Measurements from ENCODE around the gene ELK1. TPM values are rescaled to one million over a fixed set of nuclear protein-coding genes. Genes with fewer than 3 reads are reported as not detected.
"Not testable (repeated sequence)": the region's sequence is repeated elsewhere in the genome, so short reads cannot be mapped to it uniquely, and the experiment has no call there.

The ELK1 gene
- total and polyA plus RNA-seq, 5 experiments from 2014 or later, result 15.2 to 36.4 (median 19.1) TPM

- no peaks in the 10 kb centered on the region for H3K36me3 Mint-ChIP-seq
- H3K4me3 Mint-ChIP-seq, result no peak overlapping the region
- POLR2A ChIA-PET, result interaction anchor here (1.3 kb wide), 1 partner anchor 26 kb away, joined by 12 read pairs; the partner anchor contains the start of gene TIMP1
- H3K9me3 Mint-ChIP-seq, result no peaks in the 10 kb centered on the region
- H3K4me1 Mint-ChIP-seq, result peaks cover 3 to 9% (median 4%) of the 10 kb centered on the region in 4 donors
- peak overlapping the region in 1 of 10 donors; percentile 49 for H3K27ac Mint-ChIP-seq
- DNase-seq, result no peak
- no peaks in the 10 kb centered on the region for H3K27me3 Mint-ChIP-seq
- no peak for ATAC-seq
Observed at GRCh38 chrX:47608130-47608810, 42.1 kb downstream of the ELK1 start.

- Mint-ChIP-seq H3K9me3 (no peaks in the 10 kb centered on the region), H3K27ac (no peak overlapping the region), H3K36me3 (no peaks in the 10 kb centered on the region), H3K27me3 (no peaks in the 10 kb centered on the region), H3K4me3 (no peak overlapping the region), H3K4me1 (peaks cover 3 to 9% (median 4%) of the 10 kb centered on the region in 4 donors)
- POLR2A ChIA-PET, result no interaction called here
- no peak for ATAC-seq
- DNase-seq, result no peak
Observed at GRCh38 chrX:47607091-47607490, 43.3 kb downstream of the ELK1 start.

GRCh38 chrX:47605024-47605423, 45.3 kb downstream of the ELK1 start:
- Mint-ChIP-seq H3K27me3 (no peaks in the 10 kb centered on the region), H3K4me1 (peaks cover 2 to 9% (median 4%) of the 10 kb centered on the region in 4 donors), H3K4me3 (no peak overlapping the region), H3K36me3 (peaks cover 0 to 8% (median 0%) of the 10 kb centered on the region in 3 donors), H3K9me3 (peaks cover 0 to 18% (median under 1%) of the 10 kb centered on the region in 9 donors), H3K27ac (no peak overlapping the region)
- POLR2A ChIA-PET, result no interaction called here
- no peak for ATAC-seq
- no peak for DNase-seq

GRCh38 chrX:47603125-47603524, 47.2 kb downstream of the ELK1 start:
- H3K36me3 Mint-ChIP-seq, result peaks cover 0 to 16% (median 0%) of the 10 kb centered on the region in 3 donors
- H3K4me1 Mint-ChIP-seq, POLR2A ChIA-PET, H3K27me3 Mint-ChIP-seq, ATAC-seq, H3K4me3 Mint-ChIP-seq, H3K27ac Mint-ChIP-seq, DNase-seq: not testable (repeated sequence)
- peaks cover 0 to 28% (median 4%) of the 10 kb centered on the region in 9 donors for H3K9me3 Mint-ChIP-seq

GRCh38 chrX:47597222-47597621, 53.1 kb downstream of the ELK1 start:
- peaks cover 0 to 3% (median 0%) of the 10 kb centered on the region in 5 donors for H3K27me3 Mint-ChIP-seq
- peaks cover 0 to 49% (median 9%) of the 10 kb centered on the region in 9 donors for H3K9me3 Mint-ChIP-seq
- H3K4me1 Mint-ChIP-seq, result peaks cover 4 to 18% (median 12%) of the 10 kb centered on the region in 4 donors
- ATAC-seq, result no peak
- peaks cover 0 to 29% (median 6%) of the 10 kb centered on the region in 3 donors for H3K36me3 Mint-ChIP-seq
- POLR2A ChIA-PET, result no interaction called here
- peak overlapping the region in 2 of 10 donors; percentile 40 to 63 for H3K27ac Mint-ChIP-seq
- no peak for DNase-seq
- no peak overlapping the region for H3K4me3 Mint-ChIP-seq

- peaks cover 4 to 18% (median 12%) of the 10 kb centered on the region in 4 donors for H3K4me1 Mint-ChIP-seq
- POLR2A ChIA-PET, result interaction anchor here (0.8 to 1.9 kb wide), 3 partner anchors 14 to 53 kb away, joined by 3 to 5 read pairs (median 3); partner anchors contain the start of gene TIMP1
- H3K4me3 Mint-ChIP-seq, result peak overlapping the region in 5 of 10 donors; percentile 7 to 54 (median 50)
- peaks cover 0 to 23% (median 6%) of the 10 kb centered on the region in 3 donors for H3K36me3 Mint-ChIP-seq
- no peak for ATAC-seq
- peak overlapping the region in 8 of 10 donors; percentile 38 to 95 (median 84) for H3K27ac Mint-ChIP-seq
- peaks cover 0 to 3% (median 0%) of the 10 kb centered on the region in 5 donors for H3K27me3 Mint-ChIP-seq
- no peak for DNase-seq
- H3K9me3 Mint-ChIP-seq, result peaks cover 0 to 43% (median 9%) of the 10 kb centered on the region in 9 donors
Observed at GRCh38 chrX:47596256-47596655, 54.1 kb downstream of the ELK1 start.

- peaks cover 0 to 38% (median 7%) of the 10 kb centered on the region in 9 donors for H3K9me3 Mint-ChIP-seq
- peaks cover 0 to 23% (median 6%) of the 10 kb centered on the region in 3 donors for H3K36me3 Mint-ChIP-seq
- H3K27ac Mint-ChIP-seq, result peak overlapping the region in 9 of 10 donors; percentile 31 to 95 (median 83)
- DNase-seq (peak in 2 of 10 donors; percentile 5 to 11), ATAC-seq (peak in 1 of 2 donors; percentile 16)
- peak overlapping the region in 4 of 10 donors; percentile 35 to 54 (median 51) for H3K4me3 Mint-ChIP-seq
- POLR2A ChIA-PET, result interaction anchor here (0.7 to 1.9 kb wide), 4 partner anchors 14 to 53 kb away, joined by 3 to 5 read pairs (median 3); partner anchors contain the start of gene TIMP1
- H3K4me1 Mint-ChIP-seq, result peaks cover 4 to 18% (median 12%) of the 10 kb centered on the region in 4 donors
- peaks cover 0 to 3% (median 0%) of the 10 kb centered on the region in 5 donors for H3K27me3 Mint-ChIP-seq
Observed at GRCh38 chrX:47595716-47596251, 54.6 kb downstream of the ELK1 start.

GRCh38 chrX:47593522-47593921, 56.8 kb downstream of the ELK1 start:
- ATAC-seq, result no peak
- no peak overlapping the region for H3K4me3 Mint-ChIP-seq
- peaks cover 4 to 18% (median 12%) of the 10 kb centered on the region in 4 donors for H3K4me1 Mint-ChIP-seq
- peaks cover 0 to 3% (median 0%) of the 10 kb centered on the region in 5 donors for H3K27me3 Mint-ChIP-seq
- no peak for DNase-seq
- POLR2A ChIA-PET, result interaction anchor here (0.7 kb wide), 1 partner anchor 77 kb away, joined by 4 read pairs; no protein-coding TSS in a partner anchor
- H3K9me3 Mint-ChIP-seq, result peaks cover 0 to 22% (median 5%) of the 10 kb centered on the region in 9 donors
- no peak overlapping the region for H3K27ac Mint-ChIP-seq
- H3K36me3 Mint-ChIP-seq, result peaks cover 0 to 14% (median 6%) of the 10 kb centered on the region in 3 donors

- Mint-ChIP-seq H3K4me1 (peaks cover 2 to 9% (median 5%) of the 10 kb centered on the region in 4 donors), H3K4me3 (no peak overlapping the region), H3K27me3 (no peaks in the 10 kb centered on the region), H3K36me3 (peaks cover 0 to under 1% (median under 1%) of the 10 kb centered on the region in 3 donors), H3K27ac (no peak overlapping the region), H3K9me3 (peaks cover 0 to 5% (median 0%) of the 10 kb centered on the region in 9 donors)
- DNase-seq (no peak), ATAC-seq (no peak)
- POLR2A ChIA-PET, result no interaction called here
Observed at GRCh38 chrX:47590984-47591383, 59.4 kb downstream of the ELK1 start.

GRCh38 chrX:47587906-47588735, 62.2 kb downstream of the ELK1 start:
- Mint-ChIP-seq H3K27ac (no peak overlapping the region), H3K9me3 (no peaks in the 10 kb centered on the region)

GRCh38 chrX:47587091-47587891, 63.1 kb downstream of the ELK1 start:
- DNase-seq (no peak), ATAC-seq (no peak)
- POLR2A ChIA-PET, result no interaction called here
- no peaks in the 10 kb centered on the region for H3K9me3 Mint-ChIP-seq
- H3K27me3 Mint-ChIP-seq, result no peaks in the 10 kb centered on the region
- H3K27ac Mint-ChIP-seq, result peak overlapping the region in 1 of 10 donors; percentile 33
- H3K4me3 Mint-ChIP-seq, result no peak overlapping the region
- H3K4me1 Mint-ChIP-seq, result peaks cover 9 to 18% (median 10%) of the 10 kb centered on the region in 4 donors
- H3K36me3 Mint-ChIP-seq, result peaks cover 0 to 8% (median 0%) of the 10 kb centered on the region in 3 donors

More at GRCh38 chrX:47587906-47588735, 62.2 kb downstream of the ELK1 start:
- H3K4me1 Mint-ChIP-seq, result peaks cover 9 to 10% (median 9%) of the 10 kb centered on the region in 4 donors
- DNase-seq, result no peak
- peaks cover 0 to 8% (median 0%) of the 10 kb centered on the region in 3 donors for H3K36me3 Mint-ChIP-seq
- H3K4me3 Mint-ChIP-seq, result no peak overlapping the region
- POLR2A ChIA-PET, result no interaction called here
- H3K27me3 Mint-ChIP-seq, result no peaks in the 10 kb centered on the region
- no peak for ATAC-seq
